T-helper 9 cell (primary cell): ENCODE results near the gene CLN3.
A peak's percentile ranks its signal among the peaks of the same experiment; 100 is the strongest.
"Not testable (repeated sequence)": the region's sequence is repeated elsewhere in the genome, so short reads cannot be mapped to it uniquely, and the experiment has no call there.

ENCODE experiments used
- DNase-seq: peaks from one replicate; pipeline ENCODE4 v3.0.0-alpha.2; 2020

Gene CLN3

DNA sequence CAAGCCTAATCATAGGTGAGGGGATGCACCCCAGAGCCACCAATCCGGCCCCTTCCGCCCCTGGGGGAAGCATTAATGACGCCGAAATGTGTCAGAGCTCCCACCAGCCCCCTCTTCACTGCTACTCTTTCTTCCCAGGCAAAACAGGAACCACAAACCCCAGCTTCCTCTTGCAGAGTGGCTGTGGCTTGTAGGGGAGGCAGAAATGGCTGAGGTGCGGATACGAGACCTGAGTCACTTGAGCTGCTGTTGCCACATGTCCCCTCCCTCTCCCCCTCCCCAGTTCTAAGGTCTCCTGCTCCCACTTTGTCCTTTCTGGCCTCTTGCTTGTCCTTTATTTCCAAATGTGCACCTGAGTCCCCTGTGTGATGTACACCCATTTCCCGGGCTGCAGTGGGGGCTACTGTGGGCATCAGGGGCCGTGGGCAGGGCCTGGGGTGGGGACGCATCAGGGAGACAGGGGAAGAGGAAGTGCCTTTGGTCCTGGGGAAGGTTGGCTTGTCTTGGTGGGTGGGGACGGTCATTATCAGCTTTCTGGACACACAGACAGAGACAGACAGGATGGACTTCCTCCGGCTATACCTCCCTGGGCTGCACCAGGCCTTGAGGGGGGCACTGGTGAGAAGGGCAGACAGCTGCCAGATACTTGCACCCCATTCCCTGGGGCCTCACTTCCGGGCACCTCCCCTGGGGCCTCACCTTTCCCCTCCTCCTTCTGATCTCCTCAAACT, 2.4 kb upstream of the CLN3 start, which contains the start of gene APOBR:
Gene APOBR (plus strand): TSS at position 523 of the 731 bp plus-strand sequence. CDS start 39 bp downstream, at position 562.
- peak; percentile 77 for DNase-seq

DNA sequence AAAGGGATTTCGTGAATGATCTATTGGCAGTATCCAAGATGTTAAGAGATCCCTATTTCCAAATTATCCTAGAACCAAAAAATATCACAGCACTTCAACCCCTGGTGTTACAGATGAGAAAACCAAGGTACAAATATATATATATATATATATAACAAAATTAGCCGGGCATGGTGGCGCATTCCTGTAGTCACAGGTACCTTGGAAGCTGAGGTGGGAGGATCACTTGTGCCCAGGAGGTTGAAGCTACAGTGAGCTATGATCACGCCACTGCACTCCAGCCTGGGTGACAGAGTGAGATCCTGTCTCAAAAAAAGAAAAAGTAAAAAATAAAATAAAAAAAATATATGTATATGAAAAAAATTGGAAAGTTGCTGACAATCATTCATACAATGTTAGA, 637 bp upstream of the CLN3 start:
- no peak for DNase-seq

DNA sequence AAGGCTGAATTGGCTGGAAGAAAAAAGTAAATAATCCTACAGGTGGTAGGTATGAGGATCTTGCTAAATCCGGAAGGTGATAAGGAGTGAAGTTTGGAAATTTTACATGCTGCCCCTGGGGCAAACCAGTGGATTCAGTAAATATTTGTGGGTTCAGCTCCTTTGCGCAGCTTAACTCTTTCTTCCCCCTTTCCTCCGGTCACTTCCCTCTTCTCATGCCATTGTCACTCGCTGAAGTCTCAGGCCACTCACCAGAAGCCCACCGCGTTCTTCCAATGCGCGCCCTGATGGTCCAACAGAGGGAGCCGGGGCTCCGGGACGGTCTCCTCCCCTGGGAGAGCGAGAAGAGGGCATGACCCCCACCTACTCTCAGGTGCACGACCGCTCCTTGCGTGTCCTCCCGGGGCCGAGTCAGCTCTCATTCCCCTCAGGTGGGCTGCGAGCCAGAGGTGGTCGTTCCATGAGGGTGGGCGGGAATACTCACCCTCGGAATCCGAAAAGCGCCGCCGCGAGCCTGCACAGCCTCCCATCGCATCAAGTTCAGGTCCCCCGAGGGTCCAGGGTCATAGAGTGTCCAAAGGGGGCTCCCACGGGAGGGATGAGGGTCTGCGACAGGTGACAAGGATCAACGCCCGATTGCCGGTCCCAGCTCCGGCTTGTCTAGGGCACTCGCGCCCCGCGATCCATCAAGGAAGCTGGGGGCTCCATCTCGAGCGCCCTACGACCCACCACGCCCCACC, 474 bp downstream of the CLN3 start:
- no peak for DNase-seq

DNA sequence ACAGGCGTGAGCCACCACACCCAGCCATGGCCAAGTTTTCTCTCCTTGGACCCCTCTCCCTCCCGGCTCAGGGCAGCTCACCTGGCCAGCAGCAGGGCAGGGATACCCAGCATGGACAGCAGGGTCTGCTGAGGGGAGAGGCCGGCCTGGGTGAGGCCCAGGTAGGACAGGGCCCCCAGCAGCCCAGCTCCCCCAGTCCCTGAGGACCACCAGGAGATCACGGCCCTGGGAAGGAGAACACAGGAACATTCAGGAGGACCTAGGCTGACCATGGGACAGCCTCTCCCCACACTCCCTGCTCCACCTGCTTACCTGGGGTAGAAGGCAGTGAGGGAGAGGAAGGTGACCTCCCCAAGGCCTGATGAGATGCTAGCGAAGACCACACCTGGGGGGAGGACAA, 5.6 kb downstream of the CLN3 start:
- DNase-seq: no peak

DNA sequence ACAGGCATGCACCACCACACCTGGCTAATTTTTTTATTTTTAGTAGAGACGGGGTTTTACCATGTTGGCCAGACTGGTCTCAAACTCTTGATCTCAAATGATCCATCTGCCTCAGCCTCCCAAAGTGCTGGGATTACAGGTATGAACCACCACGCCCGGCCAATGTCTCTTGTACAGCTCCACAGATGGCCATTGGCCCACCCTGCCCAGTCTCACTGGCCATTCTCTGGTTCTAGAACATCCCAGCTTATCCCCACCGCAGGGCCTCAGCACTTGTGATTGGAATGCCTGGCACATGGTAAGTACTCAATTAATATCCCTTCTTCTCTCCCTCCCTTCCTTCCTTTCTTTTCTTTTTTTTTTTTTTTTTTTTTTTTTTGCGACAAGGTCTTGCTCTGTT, 8.5 kb downstream of the CLN3 start:
- DNase-seq: not testable (repeated sequence)

DNA sequence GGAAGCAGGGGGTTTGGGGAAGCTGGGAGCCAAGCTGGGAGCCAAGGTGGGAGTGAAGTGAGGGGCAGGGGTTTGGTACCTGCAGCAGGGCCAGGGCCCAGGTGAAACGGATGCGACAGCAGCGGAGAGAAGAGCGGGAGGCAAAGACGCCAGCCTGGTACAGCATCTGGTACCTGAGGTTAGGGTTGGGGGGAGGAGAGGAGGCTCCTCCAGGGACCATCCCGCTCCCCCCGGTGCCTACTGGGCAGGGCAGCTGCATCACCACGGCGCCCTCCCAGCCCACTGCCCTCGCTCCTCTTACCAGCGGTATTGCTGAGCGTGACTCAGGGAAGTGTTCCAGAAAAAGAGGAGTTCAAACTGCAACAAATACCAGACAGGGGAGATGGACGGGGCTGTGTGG, 9.8 kb downstream of the CLN3 start:
- no peak for DNase-seq

DNA sequence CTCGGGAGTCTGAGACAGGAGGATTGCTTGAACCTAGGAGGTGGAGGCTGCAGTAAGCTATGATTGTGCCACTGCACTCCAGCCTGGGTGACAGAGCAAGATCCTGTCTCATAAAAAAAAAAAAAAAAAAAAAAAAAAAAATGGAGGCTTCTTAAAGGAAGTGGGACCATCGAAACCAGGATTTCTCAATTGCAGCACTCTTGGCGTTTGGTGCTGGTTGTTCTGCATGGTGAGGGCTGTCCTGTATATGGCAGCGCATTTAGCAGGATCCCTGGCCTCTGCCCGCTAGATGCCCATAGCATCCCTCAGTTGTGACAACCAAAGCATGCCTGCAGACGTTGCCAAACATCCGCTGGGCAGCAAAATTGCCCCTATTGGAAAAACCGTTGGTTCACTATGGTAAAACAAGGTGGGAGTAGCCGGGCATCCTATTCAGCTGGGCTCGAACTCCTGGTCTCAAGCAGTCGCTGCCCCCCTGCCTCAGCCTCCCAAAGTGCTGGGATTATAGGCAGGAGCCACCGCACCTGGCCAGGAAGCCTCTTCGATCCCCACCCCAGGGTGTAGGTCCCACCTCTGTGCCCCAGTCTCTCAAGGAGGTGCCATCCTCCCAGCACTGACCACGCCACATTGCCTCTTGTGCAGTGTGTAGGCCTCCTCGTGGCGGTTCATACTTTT, 13.2 kb downstream of the CLN3 start:
- no peak for DNase-seq

DNA sequence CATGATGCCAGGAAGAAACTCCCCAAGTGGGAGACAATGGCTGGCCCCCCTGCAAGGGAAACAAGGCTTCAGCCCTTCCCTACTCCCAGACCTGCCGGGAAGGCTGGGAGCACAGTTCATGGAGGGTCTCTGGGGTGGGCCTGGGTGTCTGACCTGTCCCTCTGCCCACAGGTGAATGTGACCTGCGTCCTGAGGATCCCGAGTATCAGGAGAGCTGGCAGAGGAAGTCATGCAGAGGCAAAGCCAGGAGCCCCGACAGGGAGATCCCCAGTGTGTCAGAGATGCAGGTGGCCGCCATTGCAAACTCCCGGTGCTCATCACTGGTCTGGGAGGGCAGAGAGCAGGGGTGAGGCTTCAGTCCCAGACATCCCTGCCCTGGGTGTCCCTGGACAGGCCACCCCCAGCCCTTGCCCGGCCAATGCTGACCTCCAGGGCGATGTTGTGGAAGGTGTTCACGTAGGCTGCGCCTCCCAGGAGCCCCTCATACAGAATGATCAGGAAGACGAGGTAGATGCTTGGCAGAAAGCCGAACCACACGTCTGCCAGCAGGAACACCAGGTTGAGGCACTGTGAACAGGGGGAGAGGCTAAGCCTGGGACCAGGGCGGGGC, 14.5 kb downstream of the CLN3 start:
- DNase-seq: no peak

DNA sequence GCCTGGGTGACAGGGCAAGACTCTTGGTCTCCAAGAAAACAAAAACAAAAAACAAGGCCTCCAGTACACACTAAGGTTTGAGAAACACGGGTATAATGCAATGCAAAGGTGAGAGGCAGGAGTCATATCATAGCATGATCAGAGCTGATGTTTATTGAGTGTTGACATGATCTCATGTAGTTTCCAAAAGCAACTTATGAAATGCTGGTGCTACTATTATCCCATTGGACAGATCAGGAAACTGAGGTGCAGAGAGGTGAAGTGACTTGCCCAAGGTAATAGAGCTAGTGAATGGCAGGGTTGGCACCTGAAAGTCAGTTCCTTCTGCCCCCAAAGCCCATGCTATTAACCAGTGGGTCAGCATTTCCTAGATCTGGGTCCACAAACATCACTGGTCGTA, 16.7 kb downstream of the CLN3 start:
- no peak for DNase-seq

DNA sequence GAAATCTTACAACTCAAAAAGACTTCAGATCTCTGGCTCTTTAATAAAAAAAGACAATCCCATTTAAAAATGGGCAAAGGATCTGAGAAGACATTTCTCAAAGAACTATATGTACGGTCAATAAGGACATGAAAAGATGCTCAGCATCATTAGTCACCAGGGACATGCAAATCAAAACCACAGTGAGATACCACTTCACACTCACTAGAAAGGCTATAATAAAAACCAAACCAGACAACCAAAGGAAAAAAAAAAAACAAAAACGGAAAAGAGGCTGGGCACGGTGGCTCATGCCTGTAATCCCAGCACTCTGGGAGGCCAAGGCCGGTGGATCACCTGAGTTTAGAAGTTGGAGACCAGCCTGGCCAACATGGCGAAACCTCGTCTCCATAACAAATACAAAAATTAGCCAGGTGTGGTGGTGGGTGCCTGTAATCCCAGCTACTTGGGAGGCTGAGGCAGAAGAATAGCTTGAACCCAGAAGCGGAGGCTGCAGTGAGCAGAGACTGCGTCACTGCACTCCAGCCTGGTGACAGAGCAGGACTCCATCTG, 18.1 kb downstream of the CLN3 start:
- DNase-seq: no peak

DNA sequence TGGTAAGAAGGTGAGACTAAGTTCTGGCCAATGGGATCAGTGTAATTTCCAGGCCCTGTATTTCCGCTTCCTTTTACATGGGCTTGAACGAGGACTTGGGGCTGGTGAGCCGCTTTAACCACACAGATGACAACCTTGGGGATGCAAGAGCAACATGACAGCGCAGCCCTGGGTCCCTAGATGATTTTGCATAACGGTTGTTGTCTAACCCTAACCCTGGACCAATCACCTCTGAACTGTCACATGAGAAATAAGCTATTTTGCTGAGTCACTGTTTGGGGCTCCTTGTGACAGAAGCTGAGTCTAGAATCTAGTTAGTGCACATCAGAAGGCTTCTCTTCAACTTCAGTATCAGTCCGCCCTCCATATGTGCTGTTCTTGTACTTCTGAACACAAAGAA, 44.8 kb downstream of the CLN3 start:
- not testable (repeated sequence) for DNase-seq

DNA sequence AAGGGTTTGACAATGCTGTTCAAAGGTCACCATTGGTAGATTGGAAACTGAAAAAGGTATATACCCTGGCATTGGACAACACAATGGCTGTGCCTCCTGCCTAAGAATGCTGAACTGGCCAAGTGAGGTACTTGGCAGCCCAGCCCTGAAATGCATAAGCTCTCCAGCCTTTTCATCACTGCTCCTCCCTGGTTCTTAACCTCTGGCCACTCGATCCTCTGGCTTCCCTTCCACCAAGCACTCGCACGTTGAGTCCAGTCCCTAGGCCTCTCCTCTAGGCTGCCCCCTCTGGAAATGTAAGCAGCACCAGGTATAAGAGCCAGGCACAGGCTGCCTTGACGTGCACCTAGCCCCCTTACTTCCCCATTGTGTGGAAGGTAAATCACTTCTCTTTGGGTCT, 45.5 kb downstream of the CLN3 start:
- not testable (repeated sequence) for DNase-seq

DNA sequence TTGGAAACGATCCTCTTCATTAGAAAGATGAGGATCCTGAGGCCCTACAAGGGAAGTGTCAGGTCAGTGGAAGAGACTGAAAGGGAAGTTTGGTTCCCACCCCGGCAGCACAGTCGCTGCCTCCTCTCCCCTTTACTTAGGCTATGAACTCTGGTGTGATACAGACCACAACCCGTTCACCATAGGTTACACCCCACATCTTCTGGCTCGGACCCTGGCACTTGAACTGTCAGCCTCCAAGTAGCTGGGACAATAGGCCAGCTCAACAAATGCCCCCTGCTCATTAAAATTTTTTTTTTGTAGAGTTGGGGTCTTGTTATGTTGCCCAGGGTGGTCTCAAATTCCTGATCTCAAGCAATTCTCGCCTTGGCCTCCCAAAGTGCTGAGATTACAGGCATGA, 47.9 kb downstream of the CLN3 start:
- not testable (repeated sequence) for DNase-seq

DNA sequence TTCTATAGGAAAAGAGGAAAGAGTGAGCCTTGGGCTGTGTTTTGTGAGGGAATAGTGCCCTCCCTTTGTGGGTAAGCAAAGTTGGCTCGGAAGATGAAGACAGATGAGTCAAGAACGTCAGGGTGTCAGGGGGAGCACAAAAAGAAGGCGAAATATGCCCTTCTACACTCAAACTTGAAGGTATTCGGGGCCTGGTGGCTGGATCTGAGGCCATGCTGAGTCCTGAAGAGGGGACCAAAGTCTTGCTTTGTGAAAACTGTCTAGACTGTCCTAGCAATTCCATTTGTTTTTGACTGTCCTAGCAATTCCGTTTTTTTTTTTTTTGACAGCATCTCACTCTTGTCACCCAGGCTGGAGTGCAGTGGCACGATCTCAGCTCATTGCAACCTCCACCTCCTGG, 53.0 kb downstream of the CLN3 start:
- not testable (repeated sequence) for DNase-seq

DNA sequence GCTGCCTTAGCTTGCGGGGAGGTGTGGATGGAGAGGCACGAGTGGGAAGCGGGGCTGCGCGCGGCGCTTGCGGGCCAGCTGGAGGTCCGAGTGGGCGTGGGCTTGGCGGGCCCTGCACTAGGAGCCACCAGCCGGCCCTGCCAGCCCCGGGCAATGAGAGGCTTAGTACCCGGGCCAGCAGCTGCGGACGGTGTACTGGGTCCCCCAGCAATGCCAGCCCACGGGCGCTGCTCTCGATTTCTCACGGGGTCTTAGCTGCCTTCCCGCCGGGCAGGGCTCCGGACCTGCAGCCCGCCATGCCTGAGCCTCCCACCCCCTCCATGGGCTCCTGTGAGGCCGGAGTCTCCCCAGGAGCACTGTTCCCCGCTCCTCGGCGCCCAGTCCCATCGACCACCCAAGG, 56.5 kb downstream of the CLN3 start:
- DNase-seq: not testable (repeated sequence)
